Stimulated activated CD4-positive, alpha-beta T cell treated with anti-CD3 and anti-CD28 coated beads, Interleukin-1b, Interleukin-23, amount 100 ng/mL, for 4 hours (primary cell): ENCODE measurements around the gene ROR1.

ENCODE experiments used
- DNase-seq, 2 donors: peaks; one replicate each; pipeline ENCODE4 v3.0.0-alpha.2; 2020; ENCODE audit warnings: low read depth in 2 of 2

ROR1 gene

GRCh38 chr1:63909526-63909925, 135.7 kb downstream of the ROR1 start:
- DNase-seq = no peak

- no peak for DNase-seq
Observed at GRCh38 chr1:63911049-63911448, 137.2 kb downstream of the ROR1 start.

GRCh38 chr1:63912643-63913042, 138.8 kb downstream of the ROR1 start:
- no peak for DNase-seq

GRCh38 chr1:63913533-63913932, 139.7 kb downstream of the ROR1 start:
- no peak for DNase-seq

- DNase-seq = no peak
Observed at GRCh38 chr1:63914241-63914640, 140.4 kb downstream of the ROR1 start.

- no peak for DNase-seq
Observed at GRCh38 chr1:63914706-63915105, 140.9 kb downstream of the ROR1 start.

GRCh38 chr1:63915121-63915520, 141.3 kb downstream of the ROR1 start:
- DNase-seq = no peak

GRCh38 chr1:63916485-63917360, 142.9 kb downstream of the ROR1 start:
- DNase-seq = no peak

GRCh38 chr1:63917571-63918417, 144.0 kb downstream of the ROR1 start:
- DNase-seq = no peak

- DNase-seq = no peak
Observed at GRCh38 chr1:63918418-63918945, 144.7 kb downstream of the ROR1 start.

- DNase-seq = no peak
Observed at GRCh38 chr1:63920154-63921117, 146.6 kb downstream of the ROR1 start.

GRCh38 chr1:63921359-63921758, 147.5 kb downstream of the ROR1 start:
- no peak for DNase-seq

GRCh38 chr1:63921802-63922201, 148.0 kb downstream of the ROR1 start:
- no peak for DNase-seq

GRCh38 chr1:63922848-63923247, 149.0 kb downstream of the ROR1 start:
- DNase-seq = no peak

GRCh38 chr1:63923302-63923701, 149.5 kb downstream of the ROR1 start:
- no peak for DNase-seq

- DNase-seq = no peak
Observed at GRCh38 chr1:63924600-63924999, 150.8 kb downstream of the ROR1 start.

- DNase-seq = no peak
Observed at GRCh38 chr1:63928186-63929105, 154.6 kb downstream of the ROR1 start.

GRCh38 chr1:63929106-63929478, 155.3 kb downstream of the ROR1 start:
- DNase-seq = no peak

GRCh38 chr1:63931468-63931867, 157.7 kb downstream of the ROR1 start:
- no peak for DNase-seq

GRCh38 chr1:63934697-63935096, 160.9 kb downstream of the ROR1 start:
- DNase-seq = no peak
